K562 (cell line): Measurements from ENCODE around the gene CCDC171. TPM values are rescaled to one million over a fixed set of nuclear protein-coding genes. Genes with fewer than 3 reads are reported as not detected.

Experiments used
- ATAC-seq: fragments of 200-7000 bp; cut with Tn5 transposase; 3 replicates; pipeline ENCODE4 v1.9.1; 2020; ENCODE audit warnings: moderate library complexity
- BruUV-seq: library from RNA; stranded (reverse); fragments of 400-500 nt; replicated peaks from 2 replicates; lab custom pipeline; 2021; lab: Mats Ljungman, UMichigan
- CTCF ChIA-PET: fragments of 300-600 bp; formaldehyde crosslinking; extraction: SDS; loops from one replicate; lab custom pipeline; 2021; ENCODE audit warnings: low intra/inter-chr PET ratio; lab: Yijun Ruan, JAX
- POLR2A ChIA-PET: fragments of 300-600, 350-650 bp; sonication (Branson Sonifier 250); formaldehyde crosslinking; extraction: SDS; loops from one replicate; lab custom pipeline; 2021; ENCODE audit warnings: antibody characterized with exemption, inconsistent platforms; lab: Yijun Ruan, JAX
- DNase-seq, 4 experiments: peaks; one replicate each; pipeline versions ENCODE4 v3.0.0 to v3.0.0-alpha.2; 2011 to 2018; ENCODE audit warnings: low spot score in 3 of 4, mixed read lengths in 3 of 4; ENCODE audit errors: extremely low read depth in 1 of 4
- FAIRE-seq: peaks from 2 replicates; lab custom pipeline; 2011; peaks lifted over from hg19 to GRCh38; lab: Jason Lieb, UNC
- H2AFZ ChIP-seq: 2 replicates; pipeline ENCODE4 v1.6.0; 2011; ENCODE audit warnings: low read depth, low read length, control low read depth, inconsistent platforms
- H3K27ac ChIP-seq: fragments of 200-600 bp; 3 replicates; pipeline ENCODE4 v1.8.0; 2011; ENCODE audit warnings: low read depth, mild to moderate bottlenecking, control low read depth, inconsistent platforms, low read length, moderate library complexity, mixed read lengths; ENCODE audit errors: extremely low read depth
- H3K27me3 ChIP-seq, 2 experiments: fragments of 300-600 bp in 1 of 2; 2 replicates in 1 of 2; 3 replicates in 1 of 2; pipeline versions ENCODE4 v1.6.0 to v1.8.0; 2011; ENCODE audit warnings: inconsistent platforms in 2 of 2, low read length in 2 of 2, mild to moderate bottlenecking in 1 of 2, mixed read lengths in 1 of 2, moderate library complexity in 1 of 2; ENCODE audit not compliant: control insufficient read depth in 2 of 2, insufficient read depth in 2 of 2
- H3K36me3 ChIP-seq: fragments of 300-600 bp; 3 replicates; pipeline ENCODE4 v1.8.0; 2011; ENCODE audit warnings: mild to moderate bottlenecking, low read length, inconsistent platforms; ENCODE audit not compliant: control insufficient read depth, insufficient read depth
- H3K4me1 ChIP-seq, 2 experiments: fragments of 200-600 bp in 1 of 2; replicated peaks in 1 of 2; 2 replicates in 1 of 2; 3 replicates in 1 of 2; pipeline versions ENCODE4 v1.5.1 to v1.8.0; 2011; ENCODE audit warnings: inconsistent platforms in 2 of 2, low read length in 2 of 2, mild to moderate bottlenecking in 1 of 2, mixed read lengths in 1 of 2, moderate library complexity in 1 of 2; ENCODE audit not compliant: control insufficient read depth in 2 of 2, insufficient read depth in 2 of 2
- H3K4me2 ChIP-seq: 2 replicates; pipeline ENCODE4 v1.6.1; 2011; ENCODE audit warnings: low read length, control low read depth, inconsistent platforms, mixed read lengths; ENCODE audit not compliant: insufficient read depth
- H3K4me3 ChIP-seq: fragments of 200-600 bp; sonication (generic), shearing (Covaris generic); 2 replicates; pipeline ENCODE4 v1.5.1; 2016; ENCODE audit warnings: control low read depth, inconsistent platforms
- H3K79me2 ChIP-seq: fragments of 200-600 bp; 3 replicates; pipeline ENCODE4 v1.8.0; 2011; ENCODE audit warnings: low read length, inconsistent platforms; ENCODE audit not compliant: control insufficient read depth, insufficient read depth
- H3K9ac ChIP-seq, 2 experiments: 2 replicates each; pipeline versions ENCODE4 v1.6.0 to v1.6.1; 2011; ENCODE audit warnings: low read depth in 2 of 2, low read length in 2 of 2, control low read depth in 1 of 2, inconsistent platforms in 1 of 2, mild to moderate bottlenecking in 1 of 2, mixed read lengths in 1 of 2; ENCODE audit not compliant: insufficient read depth in 1 of 2
- H3K9me1 ChIP-seq: one replicate; pipeline ENCODE4 v1.6.0; 2011; ENCODE audit warnings: inconsistent platforms, mild to moderate bottlenecking, low read length, moderate library complexity; ENCODE audit not compliant: control insufficient read depth, insufficient read depth
- H3K9me3 ChIP-seq: replicated peaks from 2 replicates; pipeline ENCODE4 v1.5.1; 2011; ENCODE audit warnings: low read depth, low read length, inconsistent platforms; ENCODE audit not compliant: control insufficient read depth, insufficient read depth
- H4K20me1 ChIP-seq: replicated peaks from 2 replicates; pipeline ENCODE4 v1.6.1; 2011; ENCODE audit warnings: low read length, inconsistent platforms, mixed read lengths; ENCODE audit not compliant: control insufficient read depth, insufficient read depth
- NRF1 ChIP-seq, 2 experiments: fragments of 450-650 bp; IDR thresholded peaks in 1 of 2; conservative IDR thresholded peaks in 1 of 2; 2 replicates each; pipeline ENCODE4 v1.6.1; 2014; ENCODE audit warnings: mild to moderate bottlenecking in 2 of 2
- POLR2B ChIP-seq: fragments of 450-650 bp; IDR thresholded peaks from 2 replicates; pipeline ENCODE4 v1.6.1; 2018; ENCODE audit warnings: low read depth; ENCODE audit not compliant: partially characterized antibody
- PTTG1 ChIP-seq: fragments of 450-650 bp; IDR thresholded peaks from 2 replicates; pipeline ENCODE4 v1.6.1; 2016; ENCODE audit warnings: low read depth, mild to moderate bottlenecking, missing genetic modification characterization, missing compliant biosample characterization
- TAF9B ChIP-seq: fragments of 450-650 bp; IDR thresholded peaks from 2 replicates; pipeline ENCODE4 v1.6.1; 2018; ENCODE audit warnings: mild to moderate bottlenecking; ENCODE audit not compliant: partially characterized antibody
- ZNF165 ChIP-seq: fragments of 250-450 bp; sonication (Bioruptor Pico); IDR thresholded peaks from 2 replicates; pipeline ENCODE4 v1.4.0; 2020; ENCODE audit warnings: borderline replicate concordance
- WGBS: fragments of 100-300 bp; shearing (Covaris generic); methylation state at CpG from one replicate; pipeline ENCODE4 v1.1.6; 2016; ENCODE audit warnings: low coverage, mixed read lengths; ENCODE audit not compliant: insufficient coverage; ENCODE audit errors: missing lambda C conversion rate; 5-methylcytosine and 5-hydroxymethylcytosine counted together
- in situ Hi-C: fragments of 300-500 bp; cut with MboI; formaldehyde crosslinking; loops from 4 replicates; pipeline ENCODE4 v1.15.0; 2018; ENCODE audit warnings: inconsistent platforms, mixed read lengths
- intact Hi-C: fragments of 100-400 bp; cut with micrococcal nuclease; formaldehyde crosslinking; loops from 2 replicates; pipeline ENCODE4 v1.14.2; 2022
- polyA plus RNA-seq, 8 experiments: library from polyadenylated mRNA; depleted of rRNA in 4 of 8; stranded (reverse) in 5 of 8; unstranded in 3 of 8; fragments of >200 nt; fragmentation: Nextera tagmentation in 2 of 8; fragmentation: Illumina TruSeq in 1 of 8; extraction: Ambion mirVana in 2 of 8; extraction: Trizol in 1 of 8; gene quantifications; 2 replicates each; pipeline versions ENCODE4 v1.2.1 to v1.2.3, GENCODE V29; 2011 to 2014; ENCODE audit warnings: inconsistent platforms in 1 of 8, missing spikeins in 1 of 8
- small RNA-seq: library from RNA; depleted of rRNA; stranded (forward); fragments of <200 nt; gene quantifications from one replicate; pipeline ENCODE3, GENCODE V24; 2014
- total RNA-seq, 7 experiments: library from RNA; depleted of rRNA in 6 of 7; stranded (reverse); fragments of >200 nt in 6 of 7; fragmentation: Illumina TruSeq in 2 of 7; extraction: Trizol in 2 of 7; gene quantifications; 2 replicates each; pipeline versions ENCODE4 v1.2.1 to v1.2.3, GENCODE V29; 2011 to 2021; ENCODE audit warnings: low replicate concordance in 1 of 7

The CCDC171 gene
- total and polyA plus RNA-seq, 9 of the 15 experiments (the other 6 are each of a cell fraction or from before 2014, with no cell fraction given): 0.08 to 3.8 (median 0.27) TPM

DNA sequence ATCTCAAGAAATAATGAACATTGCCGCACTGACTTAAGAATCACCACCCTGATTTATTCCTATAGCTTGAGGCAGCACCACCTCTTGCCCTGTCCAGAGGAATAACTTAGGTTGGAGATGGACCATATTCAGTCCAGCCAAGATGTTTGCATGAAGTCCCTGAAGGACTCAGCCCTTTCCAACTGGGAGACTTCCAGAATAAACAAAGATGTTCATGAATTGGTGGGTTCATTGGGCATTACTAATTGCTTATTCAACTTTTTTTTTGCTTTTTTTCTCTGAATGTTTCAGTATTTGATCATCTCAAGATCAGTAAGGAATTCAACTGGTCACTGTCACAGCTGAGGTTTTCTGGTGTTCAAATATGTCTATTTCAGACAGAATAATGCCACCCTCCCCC lies 470.6 kb downstream of the CCDC171 start:
- Histone ChIP-seq H3K9ac (no peak overlapping the region), H3K36me3 (no peaks in the 10 kb centered on the region), H3K79me2 (no peaks in the 10 kb centered on the region), H3K9me3 (no peaks in the 10 kb centered on the region), H3K4me3 (no peak overlapping the region), H3K9me1 (no peaks in the 10 kb centered on the region), H3K27ac (no peak overlapping the region), H3K27me3 (no peaks in the 10 kb centered on the region), H4K20me1 (no peaks in the 10 kb centered on the region), H3K4me2 (no peak overlapping the region), H3K4me1 (no peaks in the 10 kb centered on the region), H2AFZ (no peak overlapping the region)
- FAIRE-seq (no peak), DNase-seq (no peak), ATAC-seq (no peak)
- CTCF ChIA-PET: no interaction called here
- BruUV-seq: no TSS peak
- no CpG with 5 or more reads among the region's 1 CpG for WGBS
- intact Hi-C loops (no loop called here), in situ Hi-C loops (no loop called here)
- TF ChIP-seq NRF1 (conservative IDR thresholded peaks at IDR 0.05 in 1 of 2, IDR thresholded peaks at IDR 0.05 in 1 of 2) (no peak), ZNF165 (CRISPR knock-in tag) (no peak), PTTG1 (no peak), TAF9B (no peak), POLR2B (no peak)
- POLR2A ChIA-PET: no interaction called here

Small RNA genes within 50 kb of the gene (small RNA-seq; reads per million reads assigned to genes)
- gene AL513423.1: not detected
- not detected for gene HMGN2P16
- gene RN7SL98P: not detected
- gene RNU6-14P: not detected
- gene RNU6-246P: not detected

Other genes starting within 250 kb of the CCDC171 start
- 0.82 and 0.91 TPM in 2 replicates for gene TTC39B, start 245.8 kb upstream of the CCDC171 start, total RNA-seq (2014; rRNA removed)
- gene TTC39B, start 245.8 kb upstream of the CCDC171 start, total RNA-seq (2014; rRNA removed; fragmentation: Illumina TruSeq; extraction: Trizol): 1.1 and 1.3 TPM in 2 replicates
- gene TTC39B, start 245.8 kb upstream of the CCDC171 start, total RNA-seq (2015; rRNA removed; fragmentation: Illumina TruSeq; extraction: Trizol): 0.53 and 0.98 TPM in 2 replicates
- gene TTC39B, start 245.8 kb upstream of the CCDC171 start, total RNA-seq (2021): 1.2 and 1.5 TPM in 2 replicates
- 0.32 and 0.85 TPM in 2 replicates for gene TTC39B, start 245.8 kb upstream of the CCDC171 start, polyA plus RNA-seq (2011; rRNA removed)
- 0.66 and 0.76 TPM in 2 replicates for gene TTC39B, start 245.8 kb upstream of the CCDC171 start, polyA plus RNA-seq (2014; fragmentation: Illumina TruSeq; extraction: Trizol)
- gene TTC39B, start 245.8 kb upstream of the CCDC171 start, polyA plus RNA-seq (2014; fragmentation: Nextera tagmentation; extraction: Ambion mirVana): 1 to 10 TPM in 1 of 2 experiments, under 1 TPM in 1; 0.95 to 1.2 TPM
- 0.62 and 1.7 TPM in 2 replicates for gene TTC39B, start 245.8 kb upstream of the CCDC171 start, polyA plus RNA-seq (2014; rRNA removed)
- gene SNAPC3, start 130.2 kb upstream of the CCDC171 start, total RNA-seq (2014; rRNA removed): 20.4 and 21.9 TPM in 2 replicates
- 19.3 and 20.5 TPM in 2 replicates for gene SNAPC3, start 130.2 kb upstream of the CCDC171 start, total RNA-seq (2014; rRNA removed; fragmentation: Illumina TruSeq; extraction: Trizol)
- gene SNAPC3, start 130.2 kb upstream of the CCDC171 start, total RNA-seq (2015; rRNA removed; fragmentation: Illumina TruSeq; extraction: Trizol): 19.8 and 19.9 TPM in 2 replicates
- 13.4 and 16.0 TPM in 2 replicates for gene SNAPC3, start 130.2 kb upstream of the CCDC171 start, total RNA-seq (2021)
- 34.2 and 38.9 TPM in 2 replicates for gene SNAPC3, start 130.2 kb upstream of the CCDC171 start, polyA plus RNA-seq (2011; rRNA removed)
- 16.9 and 23.9 TPM in 2 replicates for gene SNAPC3, start 130.2 kb upstream of the CCDC171 start, polyA plus RNA-seq (2014; fragmentation: Illumina TruSeq; extraction: Trizol)
- 1 to 10 TPM; 2.3 to 3.4 TPM for gene SNAPC3, start 130.2 kb upstream of the CCDC171 start, polyA plus RNA-seq (2014; fragmentation: Nextera tagmentation; extraction: Ambion mirVana)
- gene SNAPC3, start 130.2 kb upstream of the CCDC171 start, polyA plus RNA-seq (2014; rRNA removed): 17.6 and 21.4 TPM in 2 replicates
- 59.9 and 64.0 TPM in 2 replicates for gene PSIP1, start 42.1 kb upstream of the CCDC171 start, total RNA-seq (2014; rRNA removed)
- gene PSIP1, start 42.1 kb upstream of the CCDC171 start, total RNA-seq (2014; rRNA removed; fragmentation: Illumina TruSeq; extraction: Trizol): 98.0 and 114 TPM in 2 replicates
- 106 and 113 TPM in 2 replicates for gene PSIP1, start 42.1 kb upstream of the CCDC171 start, total RNA-seq (2015; rRNA removed; fragmentation: Illumina TruSeq; extraction: Trizol)
- gene PSIP1, start 42.1 kb upstream of the CCDC171 start, total RNA-seq (2021): 52.3 and 56.8 TPM in 2 replicates
- 33.1 and 52.1 TPM in 2 replicates for gene PSIP1, start 42.1 kb upstream of the CCDC171 start, polyA plus RNA-seq (2011; rRNA removed)
- 96.5 and 119 TPM in 2 replicates for gene PSIP1, start 42.1 kb upstream of the CCDC171 start, polyA plus RNA-seq (2014; fragmentation: Illumina TruSeq; extraction: Trizol)
- gene PSIP1, start 42.1 kb upstream of the CCDC171 start, polyA plus RNA-seq (2014; fragmentation: Nextera tagmentation; extraction: Ambion mirVana): 10 to 100 TPM; 18.8 to 22.7 TPM
- gene PSIP1, start 42.1 kb upstream of the CCDC171 start, polyA plus RNA-seq (2014; rRNA removed): 73.2 and 73.6 TPM in 2 replicates